GM19328 (cell line): ENCODE results near the gene TTC16.
"Not testable (repeated sequence)": the region's sequence is repeated elsewhere in the genome, so short reads cannot be mapped to it uniquely, and the experiment has no call there.

Experiments used
- ATAC-seq: cut with Tn5 transposase; IDR thresholded peaks from one replicate; pipeline ENCODE4 v1.9.1; 2021; ENCODE audit warnings: mild to moderate bottlenecking, moderate library complexity; ENCODE audit not compliant: unreplicated experiment

Gene TTC16

DNA sequence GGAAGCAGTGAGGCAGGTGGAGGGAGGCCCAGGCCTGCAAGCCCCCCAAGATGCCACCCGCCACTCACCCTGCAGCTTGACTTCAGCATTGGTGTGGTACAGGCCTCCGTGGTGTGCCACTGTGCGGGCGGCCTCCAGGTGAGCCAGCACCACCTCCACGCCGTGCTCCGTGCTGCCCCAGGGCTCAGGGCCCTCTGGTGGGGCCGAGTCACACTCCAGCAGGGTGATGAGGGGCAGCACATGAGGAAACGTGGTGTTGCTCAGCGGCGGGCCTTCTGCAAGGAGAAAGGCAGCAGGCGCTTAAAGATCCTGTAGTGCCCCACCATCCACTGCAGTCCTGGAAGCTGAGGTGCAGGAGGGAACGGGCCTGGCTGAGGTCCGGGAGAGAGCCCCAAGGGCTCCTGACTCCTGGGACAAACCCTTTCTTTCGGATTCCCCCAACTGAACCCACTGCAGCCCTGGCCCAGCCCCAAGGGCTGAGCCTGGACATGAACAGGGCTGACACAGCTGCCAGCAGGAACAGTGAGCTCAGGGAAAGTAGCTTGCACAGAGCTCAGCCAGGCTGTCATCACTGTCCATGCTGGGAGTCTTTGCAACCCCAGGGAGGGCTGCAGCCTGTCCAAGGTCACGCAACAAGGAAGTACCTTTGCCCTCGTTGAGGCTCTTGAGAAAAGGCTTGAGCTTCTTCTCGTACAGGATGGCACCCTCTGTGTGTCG, 23.9 kb downstream of the TTC16 start:
- ATAC-seq = no peak

GRCh38 chr9:127741831-127742434, 26.1 kb downstream of the TTC16 start:
- ATAC-seq = no peak

DNA sequence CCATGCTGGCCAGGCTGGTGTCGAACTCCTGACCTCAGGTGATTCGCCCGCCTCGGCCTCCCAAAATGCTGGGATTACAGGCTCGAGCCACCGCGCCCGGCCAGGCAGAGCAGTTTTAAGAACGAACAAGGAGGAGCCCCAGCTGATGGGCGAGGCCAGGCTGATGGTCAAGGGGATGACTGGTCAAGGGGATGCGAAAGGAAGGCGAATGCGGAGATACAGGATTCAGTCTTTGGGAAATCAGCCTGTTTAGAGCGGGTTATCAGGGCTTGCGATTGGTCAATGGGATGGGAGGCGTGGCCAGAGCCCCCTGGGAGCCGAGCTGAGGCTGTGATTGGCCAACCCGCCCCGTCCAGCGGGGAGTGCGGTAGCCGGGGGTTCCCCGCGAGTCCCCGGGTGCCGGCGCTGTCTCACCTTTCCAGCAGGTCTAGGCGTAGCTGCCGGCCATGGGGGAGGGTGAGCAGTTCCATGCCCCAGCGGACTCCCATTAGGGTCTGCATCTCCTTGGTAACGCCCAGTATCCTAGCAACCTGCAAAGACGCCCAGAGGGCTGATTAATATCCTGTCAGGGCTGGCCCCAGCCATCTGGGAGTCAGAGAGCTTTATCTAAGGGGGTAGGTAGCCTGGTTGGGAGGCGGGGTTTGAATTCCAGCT, 26.7 kb downstream of the TTC16 start:
- no peak for ATAC-seq

- ATAC-seq = no peak
Measured at GRCh38 chr9:127744398-127745110, 28.7 kb downstream of the TTC16 start.

DNA sequence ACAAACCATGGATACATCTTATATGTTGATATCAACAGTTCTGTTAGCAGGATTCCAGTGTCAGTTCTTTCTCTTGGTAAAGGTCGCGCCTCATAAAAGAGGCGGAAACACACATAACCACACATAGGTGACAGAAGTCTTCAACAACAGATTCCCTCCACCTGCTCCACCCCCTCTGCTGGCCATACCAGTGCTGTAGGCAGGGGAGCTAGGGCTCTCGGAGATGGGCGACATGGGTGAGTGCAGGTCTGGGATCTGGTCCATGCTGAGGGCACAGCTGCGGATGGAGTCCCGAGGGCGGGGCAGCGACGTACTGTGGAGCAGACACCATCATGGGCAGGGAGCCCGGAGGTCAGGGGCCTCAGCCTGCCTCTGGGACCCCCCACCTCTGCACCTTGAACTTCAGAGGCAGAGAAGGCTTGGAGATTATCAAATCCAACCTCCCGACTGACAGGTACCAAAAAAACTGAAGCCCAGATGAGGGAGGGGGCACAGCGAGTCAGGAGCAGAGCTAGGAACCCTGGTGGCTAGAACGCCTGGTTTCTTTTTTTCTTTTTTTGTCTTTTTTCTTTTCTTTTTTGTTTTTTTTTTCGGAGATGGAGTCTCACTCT, 31.2 kb downstream of the TTC16 start:
- ATAC-seq = no peak

GRCh38 chr9:127749090-127749787, 33.4 kb downstream of the TTC16 start:
- ATAC-seq = no peak

DNA sequence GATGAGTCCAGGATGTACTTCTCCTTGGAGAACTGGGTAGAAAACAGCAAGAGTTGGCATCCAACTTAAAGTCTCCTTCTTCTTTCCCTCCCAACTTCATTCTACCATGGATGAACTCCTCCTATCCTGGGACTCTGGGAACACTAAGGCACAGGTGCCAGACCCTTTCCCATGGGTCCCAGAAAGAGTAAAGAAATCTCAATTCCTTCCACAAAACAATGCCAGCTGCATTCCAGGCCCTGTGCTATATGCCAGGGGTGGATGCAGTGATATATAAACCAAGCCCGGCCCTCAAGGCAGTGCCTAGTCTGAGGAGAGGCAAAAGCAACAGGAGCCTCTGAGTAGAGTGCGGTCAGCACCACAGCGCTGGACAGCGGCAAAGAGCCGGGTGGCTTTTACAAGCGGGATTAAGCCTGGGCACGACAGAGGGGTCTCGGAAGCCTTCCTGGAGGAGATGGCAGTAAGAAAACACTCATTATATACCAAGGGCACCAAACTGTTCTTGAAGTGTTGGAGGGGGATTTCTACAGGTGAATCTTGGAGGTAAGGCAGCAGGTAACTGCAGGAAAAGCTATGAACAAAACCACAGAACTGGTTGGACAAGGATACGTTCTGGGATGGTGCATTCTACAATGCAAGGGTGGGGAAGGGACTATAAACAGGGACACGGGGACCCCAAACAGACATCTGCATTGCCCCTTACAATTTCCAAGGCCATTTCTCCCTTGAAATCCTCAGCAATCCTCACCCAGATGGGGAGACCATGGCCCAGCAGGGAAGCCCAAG, 35.6 kb downstream of the TTC16 start:
- ATAC-seq = no peak

DNA sequence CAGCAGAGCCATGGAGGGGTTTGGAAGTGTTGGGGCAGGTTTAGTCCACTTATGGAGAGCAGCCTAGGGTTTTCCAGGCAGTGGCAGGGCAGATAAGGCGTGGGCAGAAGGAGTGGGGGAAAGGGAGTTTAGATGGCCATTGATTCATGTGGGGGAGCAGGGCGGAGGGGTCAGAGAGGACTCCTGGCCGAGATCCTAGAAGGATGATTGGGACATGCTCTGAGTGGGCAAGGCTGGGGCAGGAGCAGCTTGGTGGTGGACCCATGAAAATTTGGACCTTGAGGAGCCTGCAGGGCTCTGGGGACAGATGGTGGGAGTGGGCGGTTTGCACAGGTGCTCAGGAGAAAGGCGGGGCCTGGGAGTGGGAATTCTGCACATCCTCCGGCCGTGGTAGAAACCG, 37.3 kb downstream of the TTC16 start:
- ATAC-seq = no peak

DNA sequence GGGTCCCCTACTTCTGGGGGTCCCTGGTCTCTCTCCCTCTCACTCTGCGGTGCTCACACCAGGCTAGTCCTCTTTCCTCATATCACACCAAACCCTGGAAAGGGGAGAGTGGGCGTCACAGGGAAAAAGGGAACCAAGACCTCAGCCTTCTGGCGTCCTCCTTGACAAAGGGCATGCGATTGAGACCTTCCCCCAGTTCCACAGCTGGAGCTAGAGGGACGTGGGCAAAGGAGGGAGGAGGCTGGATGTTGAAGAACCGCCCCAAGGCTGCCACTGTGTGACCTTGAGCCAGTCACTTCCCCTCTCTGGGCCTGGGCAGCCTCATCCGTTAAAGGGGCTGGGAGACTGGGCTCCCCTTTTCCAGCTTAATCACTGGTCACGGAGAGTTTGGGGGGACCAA, 37.7 kb downstream of the TTC16 start:
- ATAC-seq = no peak

GRCh38 chr9:127754099-127755060, 38.5 kb downstream of the TTC16 start:
- ATAC-seq = no peak

DNA sequence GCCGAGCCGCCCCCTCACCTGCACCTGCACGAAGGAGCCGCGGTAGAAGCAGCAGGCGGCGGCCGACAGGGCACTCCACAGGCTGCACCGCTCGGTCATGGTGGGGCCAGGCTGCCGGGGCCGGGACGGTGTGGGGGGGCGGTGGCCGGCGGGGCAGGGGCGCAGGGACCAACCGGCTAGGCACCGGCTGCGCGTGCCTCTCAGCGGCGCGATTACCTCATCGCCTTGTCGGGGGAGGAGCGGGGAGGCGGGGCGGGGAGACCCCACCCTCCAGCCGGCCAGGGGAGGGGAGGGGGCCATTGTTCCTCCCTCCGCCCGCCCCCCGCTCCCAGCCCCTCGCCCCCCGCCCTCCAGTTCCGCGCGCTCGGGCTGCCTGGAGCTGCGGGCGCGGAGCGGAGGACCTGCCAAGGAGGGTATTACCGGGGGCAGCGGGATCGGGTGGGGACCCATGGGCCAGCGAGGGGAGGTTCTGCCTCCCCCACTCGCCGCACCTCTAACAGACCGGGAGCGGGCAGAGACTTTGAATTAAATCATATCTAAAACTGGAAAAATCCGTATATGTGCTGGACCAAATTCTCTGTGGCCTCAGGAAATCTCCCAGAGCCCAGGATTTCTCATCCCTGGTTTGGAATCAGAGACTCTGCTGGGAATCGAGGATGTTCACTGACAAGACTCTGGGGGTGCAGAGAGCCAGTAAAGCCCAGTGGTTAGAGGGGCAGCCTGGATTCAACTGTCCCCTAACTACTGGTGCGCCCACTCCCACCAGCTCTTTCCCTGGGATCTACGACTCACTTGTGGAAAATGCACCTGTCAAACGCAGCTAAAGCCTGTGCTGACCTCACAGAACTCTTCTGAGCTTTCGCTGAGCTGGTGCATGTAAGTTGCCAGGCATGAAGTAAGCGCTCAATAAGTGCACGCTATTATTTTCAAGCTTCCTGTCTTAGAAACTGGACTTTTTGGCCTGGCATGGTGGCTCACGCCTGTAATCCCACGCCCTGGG, 39.5 kb downstream of the TTC16 start:
- ATAC-seq = no peak

GRCh38 chr9:127756233-127756632, 40.4 kb downstream of the TTC16 start:
- ATAC-seq = no peak

DNA sequence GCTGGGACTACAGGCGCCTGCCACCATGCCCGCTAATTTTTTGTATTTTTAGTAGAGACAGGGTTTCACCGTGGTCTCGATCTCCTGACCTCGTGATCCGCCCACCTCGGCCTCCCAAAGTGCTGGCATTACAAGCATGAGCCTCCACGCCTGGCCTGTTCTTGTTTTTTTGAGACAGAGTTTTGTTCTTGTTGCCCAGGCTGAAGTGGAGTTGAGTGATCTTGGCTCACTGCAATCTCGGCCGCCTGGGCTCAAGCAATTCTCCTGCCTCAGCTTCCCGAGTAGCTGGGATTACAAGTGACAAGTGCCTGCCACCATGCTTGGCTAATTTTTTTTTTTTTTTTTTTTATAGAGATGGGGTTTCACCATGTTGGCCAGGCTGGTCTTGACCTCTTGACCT, 40.9 kb downstream of the TTC16 start:
- not testable (repeated sequence) for ATAC-seq

DNA sequence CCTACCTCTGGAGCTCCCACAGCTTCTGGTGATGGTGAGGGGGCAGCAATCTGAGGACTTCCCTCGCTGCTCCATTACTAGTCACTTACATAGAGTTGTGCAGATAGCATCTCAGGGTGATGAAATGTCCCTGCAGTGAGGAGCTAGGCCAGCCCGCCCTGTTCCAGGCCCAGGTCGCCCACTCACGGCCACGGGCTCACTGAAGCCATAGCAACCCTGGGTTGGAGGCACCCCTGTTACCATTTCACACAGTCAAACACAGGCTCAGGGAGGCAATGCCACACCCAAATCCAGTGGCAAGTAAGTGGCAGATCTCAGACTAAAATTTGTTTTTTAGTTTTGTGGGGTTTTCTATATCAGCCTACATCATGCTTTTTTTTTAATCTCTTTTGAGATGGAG, 43.0 kb downstream of the TTC16 start:
- ATAC-seq = no peak

DNA sequence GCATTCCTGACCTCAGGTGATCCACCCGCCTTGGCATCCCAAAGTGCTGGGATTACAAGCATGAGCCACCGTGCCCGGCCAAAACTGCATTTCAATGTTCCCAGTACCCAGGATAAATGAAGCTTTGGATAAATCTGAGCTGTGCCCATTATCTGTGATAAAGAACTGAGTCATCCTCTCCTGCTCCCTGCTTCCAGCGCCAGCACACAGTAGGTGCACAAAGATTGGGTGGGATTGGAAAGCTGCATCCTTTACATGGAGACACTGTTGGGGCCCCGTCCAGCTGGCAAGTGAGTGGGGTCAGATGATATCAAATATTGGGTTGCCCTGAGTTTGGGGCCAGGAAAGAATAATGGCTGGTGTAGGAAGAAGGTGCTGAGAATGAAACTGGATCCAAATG, 45.2 kb downstream of the TTC16 start:
- ATAC-seq = no peak

- no peak for ATAC-seq
Measured at GRCh38 chr9:127761491-127761956, 45.6 kb downstream of the TTC16 start.

DNA sequence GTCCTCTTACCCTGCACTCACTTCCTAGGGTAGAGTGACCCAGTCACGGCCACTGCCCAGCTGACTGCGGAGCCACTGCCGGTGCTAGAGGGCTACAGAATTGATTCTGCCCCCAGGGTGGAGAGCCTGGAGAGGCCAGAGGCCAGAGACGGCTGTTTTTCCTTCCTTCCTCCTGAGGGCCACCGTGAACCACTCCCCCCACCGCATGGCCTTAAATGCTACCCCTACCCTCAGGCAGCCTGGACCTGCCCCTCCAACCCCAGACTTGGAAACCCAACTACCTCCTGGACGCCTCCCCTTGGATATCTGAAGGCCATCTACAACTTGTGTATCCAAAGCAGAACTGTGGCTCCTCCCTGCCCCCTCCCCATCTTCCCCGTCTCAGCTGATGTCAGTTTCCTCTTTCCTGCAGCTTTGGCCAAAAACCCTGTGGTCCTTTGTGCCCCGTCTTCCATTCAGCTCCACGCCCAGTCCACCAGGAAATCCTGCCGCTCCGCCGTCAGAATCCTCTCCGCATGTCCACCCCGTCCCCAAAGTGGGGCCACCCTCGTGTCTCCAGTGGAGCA, 46.3 kb downstream of the TTC16 start:
- ATAC-seq = no peak
